ENCODE results near the gene C12orf42.
A peak's percentile ranks its signal among the peaks of the same experiment; 100 is the strongest.

The C12orf42 gene

DNA sequence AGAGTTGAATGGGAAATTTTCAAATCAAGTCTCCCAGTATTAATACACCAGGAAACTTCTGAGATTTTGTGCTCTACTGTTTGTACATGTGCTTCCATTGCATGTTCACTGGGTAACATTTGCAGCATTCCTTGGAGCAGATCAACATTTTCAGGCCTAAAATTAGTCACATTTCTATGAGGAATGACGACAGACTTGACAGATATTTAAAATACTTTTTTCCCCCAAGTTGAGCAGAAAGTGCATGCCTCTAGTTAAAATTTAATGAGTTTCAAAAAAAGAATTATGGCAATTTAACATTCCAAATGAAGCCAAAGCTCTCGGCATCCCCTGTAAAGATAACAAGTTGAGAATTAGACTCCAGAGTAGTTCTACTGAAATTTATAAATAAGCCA, 72.3 kb downstream of the C12orf42 start:
- no peak for DNase-seq

DNA sequence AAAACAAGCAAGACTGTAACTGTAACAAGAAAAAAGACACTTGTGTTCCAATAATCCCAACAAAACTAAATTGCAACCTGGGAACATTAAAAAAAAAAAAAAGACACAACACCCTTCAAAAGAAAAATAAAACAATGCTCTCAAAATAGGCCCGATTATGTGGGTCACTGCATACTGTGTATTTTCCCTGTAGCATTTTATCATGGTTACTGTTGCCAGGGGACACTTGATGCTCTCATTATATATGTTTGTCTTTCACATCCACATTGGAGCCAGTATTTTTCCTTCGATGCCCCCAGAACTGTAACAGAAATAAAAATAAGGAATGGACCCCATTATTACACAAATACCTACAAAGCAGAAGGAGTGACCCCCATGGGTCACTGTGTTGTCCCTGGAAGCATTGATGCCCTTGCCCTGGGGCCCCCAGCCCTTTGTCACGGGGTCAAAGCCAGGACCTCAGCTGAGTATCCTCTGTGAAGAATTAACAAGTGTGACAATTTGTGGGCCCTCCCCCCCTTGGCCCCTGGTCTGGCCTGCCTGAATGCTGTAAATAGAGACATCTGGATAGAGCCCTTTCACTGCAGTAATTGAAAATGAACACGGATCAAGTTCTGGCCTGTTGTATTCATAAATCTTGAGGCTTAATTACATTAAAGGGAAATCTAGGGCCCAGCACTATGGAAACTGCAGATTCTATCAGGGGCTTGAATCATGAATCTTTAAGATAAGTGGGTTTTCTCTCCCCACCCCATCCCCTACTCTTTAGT, 72.8 kb downstream of the C12orf42 start:
- no peak for DNase-seq

- DNase-seq: no peak
These were observed 73.4 kb downstream of the C12orf42 start for GRCh38 chr12:103422328-103422727.

DNA sequence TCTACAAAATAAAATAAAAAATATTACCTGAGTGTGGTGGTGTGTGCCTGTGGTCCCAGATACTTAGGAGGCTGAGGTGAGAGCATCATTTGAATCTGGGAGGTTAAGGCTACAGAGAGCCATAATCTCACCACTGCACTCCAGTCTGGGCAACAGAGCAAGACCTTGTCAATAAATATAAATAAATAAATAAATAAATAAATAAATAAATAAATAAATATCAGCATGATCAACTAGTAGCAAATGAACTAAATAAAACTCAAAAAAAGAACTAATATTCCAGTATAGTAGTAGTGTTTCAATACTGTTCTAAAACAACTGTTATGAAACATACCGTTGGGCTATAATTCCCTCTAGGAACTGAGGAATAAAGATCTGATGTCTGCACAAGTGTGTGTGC, 74.4 kb downstream of the C12orf42 start:
- DNase-seq: no peak

GRCh38 chr12:103415681-103416080, 80.1 kb downstream of the C12orf42 start:
- no peak for DNase-seq

DNA sequence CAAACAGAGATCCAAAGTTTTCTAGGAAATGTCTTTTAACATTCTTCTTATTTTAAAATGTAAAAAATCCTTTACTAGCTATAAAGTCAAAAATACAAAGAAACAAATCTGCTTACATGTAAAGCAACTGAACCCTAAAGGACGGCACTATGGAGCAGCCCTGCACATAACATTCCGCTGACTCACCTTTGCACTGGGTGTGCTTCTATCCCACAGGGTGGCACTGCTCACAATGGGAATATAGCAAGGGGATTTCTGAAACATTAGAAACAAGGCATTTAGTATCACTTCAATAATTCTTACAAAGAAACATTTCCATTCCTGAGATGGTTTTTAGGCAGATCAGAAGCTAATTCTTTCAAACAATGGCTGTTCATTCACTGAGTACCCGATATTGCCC, 94.3 kb downstream of the C12orf42 start:
- peak; percentile 47 for DNase-seq

- peak; percentile 81 for DNase-seq
These were observed 95.8 kb downstream of the C12orf42 start for GRCh38 chr12:103399986-103400385.

- no peak for DNase-seq
These were observed 98.2 kb downstream of the C12orf42 start for GRCh38 chr12:103397536-103397935.

DNA sequence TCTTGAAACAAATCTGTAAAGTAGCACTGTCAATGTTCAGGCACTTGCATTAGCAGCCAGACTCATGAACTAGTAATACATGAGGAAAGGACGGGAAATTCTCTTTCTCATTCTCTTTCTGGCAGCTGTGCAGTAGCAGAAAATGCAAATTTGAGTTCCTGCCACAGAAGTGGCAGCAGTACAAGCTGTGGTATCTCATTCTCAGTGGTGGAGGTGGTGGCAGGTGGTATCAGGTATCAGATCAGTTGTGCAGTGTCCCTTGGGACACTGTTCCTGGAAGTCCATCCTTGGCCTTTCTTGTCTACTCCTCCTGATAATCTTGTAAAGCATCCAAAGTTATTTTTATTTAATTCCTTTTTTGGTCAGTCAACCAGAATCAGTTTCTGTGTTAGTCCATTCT, 103.0 kb downstream of the C12orf42 start:
- DNase-seq: no peak

DNA sequence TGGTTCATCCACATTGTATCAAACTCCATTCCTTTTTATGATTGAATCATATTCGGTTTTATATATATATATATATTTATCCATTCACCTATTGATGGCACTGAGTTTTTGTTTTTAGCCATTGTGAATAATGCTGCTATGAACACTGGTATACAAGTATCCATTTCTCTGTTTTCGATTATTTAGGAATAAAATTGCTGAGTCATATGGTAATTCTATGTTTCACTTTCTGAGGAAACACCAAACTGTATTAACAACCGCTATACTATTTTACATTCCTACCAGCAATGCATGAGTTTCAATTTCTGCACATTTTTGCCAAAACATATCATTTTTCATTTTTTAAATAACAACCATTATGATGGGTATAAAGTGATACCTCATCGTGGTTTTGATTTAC, 104.7 kb downstream of the C12orf42 start:
- peak; percentile 16 for DNase-seq

GRCh38 chr12:103387385-103387784, 108.4 kb downstream of the C12orf42 start:
- peak; percentile 54 for DNase-seq

- no peak for DNase-seq
These were observed 109.3 kb downstream of the C12orf42 start for GRCh38 chr12:103386451-103386850.

DNA sequence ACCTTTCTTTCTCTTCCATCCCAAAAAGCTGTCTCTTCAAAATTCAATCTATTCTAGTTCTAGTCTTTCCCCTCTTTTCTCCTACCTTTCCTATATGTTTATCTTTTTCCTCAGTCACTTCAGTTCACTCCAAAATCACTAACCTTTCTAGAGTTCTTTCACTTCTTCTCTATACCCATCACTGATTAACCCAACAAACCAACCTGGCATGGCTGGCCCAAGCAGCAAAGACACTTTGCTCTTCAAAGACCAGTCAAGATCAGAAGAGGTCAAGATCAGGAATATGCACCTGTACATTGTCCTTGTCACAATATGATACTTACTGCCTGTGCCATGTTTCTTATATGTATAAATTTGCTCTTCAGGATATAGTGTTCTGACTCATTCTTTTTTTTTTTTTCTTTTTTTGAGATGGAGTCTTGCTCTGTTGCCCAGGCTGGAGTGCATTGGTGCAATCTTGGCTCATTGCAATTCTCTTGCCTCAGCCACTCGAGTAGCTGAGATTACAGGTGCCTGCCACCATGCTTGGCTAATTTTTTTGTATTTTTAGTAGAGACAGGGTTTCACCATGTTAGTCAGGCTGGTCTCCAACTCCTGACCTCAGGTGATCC, 112.9 kb downstream of the C12orf42 start:
- no peak for DNase-seq

GRCh38 chr12:103382119-103382518, 113.6 kb downstream of the C12orf42 start:
- no peak for DNase-seq

DNA sequence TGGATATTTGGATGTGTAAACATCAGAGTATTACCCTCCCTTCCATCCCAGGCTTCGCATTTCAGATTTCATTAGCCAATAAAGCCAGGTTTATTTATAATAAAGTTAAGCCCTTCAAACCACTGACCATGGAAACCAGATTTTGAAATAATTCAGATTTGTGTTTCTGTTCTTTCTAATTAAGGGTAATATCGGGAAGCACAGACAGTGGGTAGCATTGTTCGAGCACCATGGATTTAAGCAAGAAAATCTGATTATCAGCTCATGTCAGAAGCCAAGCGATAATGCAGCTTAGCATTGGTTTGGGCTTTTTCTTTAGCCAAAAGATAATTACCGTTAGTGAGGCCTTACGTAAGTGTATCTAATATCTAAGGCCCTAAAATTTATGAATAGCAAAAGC, 116.1 kb downstream of the C12orf42 start:
- no peak for DNase-seq

- DNase-seq: no peak
These were observed 122.7 kb downstream of the C12orf42 start for GRCh38 chr12:103373088-103373523.

- no peak for DNase-seq
These were observed 125.8 kb downstream of the C12orf42 start for GRCh38 chr12:103369929-103370328.

- no peak for DNase-seq
These were observed 127.6 kb downstream of the C12orf42 start for GRCh38 chr12:103368167-103368566.

GRCh38 chr12:103354403-103354802, 141.4 kb downstream of the C12orf42 start:
- DNase-seq: no peak

GRCh38 chr12:103353913-103354312, 141.9 kb downstream of the C12orf42 start:
- DNase-seq: no peak

- DNase-seq: no peak
These were observed 145.7 kb downstream of the C12orf42 start for GRCh38 chr12:103350116-103350515.

DNA sequence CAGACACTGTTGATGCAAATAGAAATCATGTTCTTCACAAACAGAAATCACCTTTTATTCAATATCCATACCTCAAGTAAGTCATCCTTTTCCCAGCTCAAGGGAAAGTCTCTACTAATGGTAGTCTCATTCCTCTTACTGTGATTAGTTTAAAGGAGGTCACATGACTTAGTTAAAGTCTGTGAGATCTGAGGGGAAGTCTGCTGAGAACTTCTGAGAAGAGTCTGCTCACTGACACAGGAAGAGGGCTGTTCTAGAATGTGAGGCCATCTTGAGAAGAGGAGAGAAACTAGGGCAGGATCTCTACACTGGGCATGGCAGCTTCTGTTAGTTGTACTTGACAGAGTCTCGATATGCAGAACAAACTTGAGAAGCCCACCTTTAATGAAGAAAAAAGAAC, 146.8 kb downstream of the C12orf42 start:
- DNase-seq: peak; percentile 32

DNA sequence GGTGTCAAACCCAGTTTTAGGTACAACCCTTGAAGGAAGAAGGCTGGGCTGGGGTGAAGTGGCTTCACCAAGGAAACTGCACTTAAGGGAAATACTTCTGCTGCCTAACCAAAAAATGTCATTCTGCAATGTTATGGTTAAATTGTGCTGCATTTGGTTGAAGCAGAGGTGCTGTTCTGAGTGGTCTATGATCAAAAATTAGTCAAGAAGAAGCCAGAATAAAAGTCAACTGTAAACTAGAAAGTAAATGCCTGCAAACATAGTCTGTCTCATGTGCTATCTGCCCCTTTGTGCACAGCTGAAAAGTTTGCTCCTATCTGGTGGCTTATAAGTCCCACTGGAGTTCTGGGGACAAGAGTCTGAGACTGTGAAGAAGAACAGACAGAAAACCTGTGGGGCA, 158.8 kb downstream of the C12orf42 start:
- no peak for DNase-seq

DNA sequence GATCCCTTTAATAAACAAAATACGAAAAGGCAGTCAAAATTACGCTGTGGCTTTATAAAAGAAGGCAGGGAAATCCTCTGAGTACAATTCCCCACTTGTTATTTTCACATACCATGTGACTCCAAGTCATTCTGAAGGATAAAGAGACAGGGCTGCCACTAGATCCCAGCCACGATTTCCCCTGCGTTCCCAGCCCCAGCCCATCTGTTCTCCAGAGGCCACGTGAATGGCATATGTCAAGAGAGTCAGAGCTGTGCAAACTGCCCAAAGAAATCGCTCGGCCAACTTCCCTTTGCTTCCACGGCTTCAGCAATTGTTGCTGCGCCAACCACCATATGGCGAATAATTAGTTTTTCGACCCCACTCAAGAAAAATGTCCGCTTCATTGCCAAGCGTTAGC, 161.3 kb downstream of the C12orf42 start:
- DNase-seq: no peak

GRCh38 chr12:103333676-103334075, 162.1 kb downstream of the C12orf42 start:
- no peak for DNase-seq
